Activated T-helper 1 cell treated with anti-CD3 and anti-CD28 coated beads, Interleukin-12 subunit alpha, Interleukin-12 subunit beta, Interleukin-2, Interleukin-4 antibody, amounts not matched to agents 30 ng/mL and 10 ng/mL and 1 ng/mL, durations not matched to agents 14 hours and 24 hours and 36 hours (primary cell): ENCODE data around the gene SACM1L. TPM values are rescaled to one million over a fixed set of nuclear protein-coding genes. Genes with fewer than 3 reads are reported as not detected.
"Not testable (repeated sequence)": the region's sequence is repeated elsewhere in the genome, so short reads cannot be mapped to it uniquely, and the experiment has no call there.

Source experiments
- DNase-seq: peaks from one replicate; pipeline ENCODE4 v3.0.0; 2021; ENCODE audit warnings: low spot score
- H3K27ac Mint-ChIP-seq: one replicate; pipeline ENCODE4 v1.8.0; 2021; ENCODE audit warnings: mild to moderate bottlenecking, mixed read lengths
- H3K27me3 Mint-ChIP-seq: one replicate; pipeline ENCODE4 v1.8.0; 2022; ENCODE audit warnings: mild to moderate bottlenecking, moderate library complexity, mixed read lengths; ENCODE audit not compliant: insufficient read depth
- H3K36me3 Mint-ChIP-seq: one replicate; pipeline ENCODE4 v1.8.0; 2021; ENCODE audit warnings: low read depth, mixed read lengths
- H3K4me1 Mint-ChIP-seq: one replicate; pipeline ENCODE4 v1.8.0; 2021; ENCODE audit warnings: low read depth, mixed read lengths
- H3K4me3 Mint-ChIP-seq: one replicate; pipeline ENCODE4 v1.8.0; 2021; ENCODE audit warnings: mild to moderate bottlenecking, moderate library complexity, mixed read lengths
- H3K9me3 Mint-ChIP-seq: one replicate; pipeline ENCODE4 v1.8.0; 2021; ENCODE audit warnings: mixed read lengths
- intact Hi-C: fragments of 100-400 bp; cut with micrococcal nuclease; formaldehyde crosslinking; loops from one replicate; pipeline ENCODE4 v1.15.1; 2024
- total RNA-seq: library from RNA; stranded (reverse); gene quantifications from 2 replicates; pipeline ENCODE4 v1.2.3, GENCODE V29; 2022

Gene SACM1L
- total RNA-seq, 1 donor from 2014 or later = 112 TPM

- Mint-ChIP-seq H3K27me3 (no peaks in the 10 kb centered on the region), H3K36me3 (peaks cover 48% of the 10 kb centered on the region), H3K27ac (peak overlapping the region; percentile 2), H3K9me3 (no peaks in the 10 kb centered on the region), H3K4me3 (no peak overlapping the region), H3K4me1 (peaks cover 25% of the 10 kb centered on the region)
- intact Hi-C loops = loop anchor here (5.0 kb wide), 1 partner anchor 40 kb away; no protein-coding TSS in a partner anchor
- DNase-seq = no peak
Measured at GRCh38 chr3:45741742-45742460, 52.7 kb downstream of the SACM1L start.

GRCh38 chr3:45742461-45743089 lies 53.4 kb downstream of the SACM1L start:
- Mint-ChIP-seq H3K27me3 (no peaks in the 10 kb centered on the region), H3K36me3 (peaks cover 47% of the 10 kb centered on the region), H3K4me3 (no peak overlapping the region), H3K9me3 (no peaks in the 10 kb centered on the region), H3K4me1 (peaks cover 25% of the 10 kb centered on the region), H3K27ac (peak overlapping the region; percentile 2)
- intact Hi-C loops = loop anchor here (5.0 kb wide), 1 partner anchor 40 kb away; no protein-coding TSS in a partner anchor
- no peak for DNase-seq

GRCh38 chr3:45746165-45746776 lies 57.1 kb downstream of the SACM1L start:
- H3K4me3 Mint-ChIP-seq = no peak overlapping the region
- no peak for DNase-seq
- no peak overlapping the region for H3K27ac Mint-ChIP-seq
- no peaks in the 10 kb centered on the region for H3K27me3 Mint-ChIP-seq
- intact Hi-C loops = no loop called here
- peaks cover 24% of the 10 kb centered on the region for H3K36me3 Mint-ChIP-seq
- H3K9me3 Mint-ChIP-seq = no peaks in the 10 kb centered on the region
- H3K4me1 Mint-ChIP-seq = peaks cover 12% of the 10 kb centered on the region

- intact Hi-C loops = no loop called here
- Mint-ChIP-seq H3K27ac (no peak overlapping the region), H3K4me3 (no peak overlapping the region), H3K27me3 (no peaks in the 10 kb centered on the region), H3K4me1 (peaks cover 5% of the 10 kb centered on the region), H3K9me3 (no peaks in the 10 kb centered on the region), H3K36me3 (peaks cover 19% of the 10 kb centered on the region)
- DNase-seq = no peak
Measured at GRCh38 chr3:45746777-45747622, 57.8 kb downstream of the SACM1L start.

- no peak for DNase-seq
- peaks cover 13% of the 10 kb centered on the region for H3K36me3 Mint-ChIP-seq
- intact Hi-C loops = no loop called here
- no peaks in the 10 kb centered on the region for H3K4me1 Mint-ChIP-seq
- H3K9me3 Mint-ChIP-seq = no peaks in the 10 kb centered on the region
- H3K27me3 Mint-ChIP-seq = no peaks in the 10 kb centered on the region
- H3K4me3 Mint-ChIP-seq = no peak overlapping the region
- no peak overlapping the region for H3K27ac Mint-ChIP-seq
Measured at GRCh38 chr3:45748068-45748467, 58.9 kb downstream of the SACM1L start.

- H3K27ac Mint-ChIP-seq, H3K9me3 Mint-ChIP-seq, H3K27me3 Mint-ChIP-seq, intact Hi-C loops, H3K4me3 Mint-ChIP-seq, DNase-seq, H3K4me1 Mint-ChIP-seq: not testable (repeated sequence)
- peaks cover 10% of the 10 kb centered on the region for H3K36me3 Mint-ChIP-seq
Measured at GRCh38 chr3:45749036-45749600, 59.9 kb downstream of the SACM1L start.

- Mint-ChIP-seq H3K4me3 (no peak overlapping the region), H3K4me1 (no peaks in the 10 kb centered on the region), H3K9me3 (no peaks in the 10 kb centered on the region), H3K36me3 (peaks cover 10% of the 10 kb centered on the region), H3K27ac (no peak overlapping the region), H3K27me3 (no peaks in the 10 kb centered on the region)
- intact Hi-C loops = no loop called here
- no peak for DNase-seq
Measured at GRCh38 chr3:45749880-45750279, 60.7 kb downstream of the SACM1L start.

- Mint-ChIP-seq H3K27ac (no peak overlapping the region), H3K9me3 (no peaks in the 10 kb centered on the region), H3K4me3 (no peak overlapping the region), H3K27me3 (no peaks in the 10 kb centered on the region), H3K36me3 (peaks cover 4% of the 10 kb centered on the region), H3K4me1 (no peaks in the 10 kb centered on the region)
- no peak for DNase-seq
- intact Hi-C loops = no loop called here
Measured at GRCh38 chr3:45751537-45752242, 62.5 kb downstream of the SACM1L start.

GRCh38 chr3:45753095-45753494 lies 63.9 kb downstream of the SACM1L start:
- Mint-ChIP-seq H3K27ac (no peak overlapping the region), H3K9me3 (no peaks in the 10 kb centered on the region), H3K4me1 (no peaks in the 10 kb centered on the region), H3K36me3 (no peaks in the 10 kb centered on the region), H3K4me3 (no peak overlapping the region), H3K27me3 (peaks cover 3% of the 10 kb centered on the region)
- DNase-seq = no peak
- intact Hi-C loops = no loop called here

- Mint-ChIP-seq H3K27ac (no peak overlapping the region), H3K36me3 (no peaks in the 10 kb centered on the region), H3K4me3 (no peak overlapping the region), H3K4me1 (no peaks in the 10 kb centered on the region), H3K27me3 (peaks cover 3% of the 10 kb centered on the region), H3K9me3 (no peaks in the 10 kb centered on the region)
- intact Hi-C loops = no loop called here
- DNase-seq = no peak
Measured at GRCh38 chr3:45754461-45754860, 65.3 kb downstream of the SACM1L start.

- Mint-ChIP-seq H3K9me3 (no peaks in the 10 kb centered on the region), H3K27ac (no peak overlapping the region), H3K36me3 (no peaks in the 10 kb centered on the region), H3K4me1 (no peaks in the 10 kb centered on the region), H3K4me3 (no peak overlapping the region), H3K27me3 (peaks cover 3% of the 10 kb centered on the region)
- intact Hi-C loops = no loop called here
- no peak for DNase-seq
Measured at GRCh38 chr3:45756055-45756454, 66.9 kb downstream of the SACM1L start.

GRCh38 chr3:45757141-45757540 lies 67.9 kb downstream of the SACM1L start:
- DNase-seq, H3K4me3 Mint-ChIP-seq, H3K27me3 Mint-ChIP-seq, H3K27ac Mint-ChIP-seq, H3K4me1 Mint-ChIP-seq, H3K9me3 Mint-ChIP-seq, intact Hi-C loops, H3K36me3 Mint-ChIP-seq: not testable (repeated sequence)
